C4-2B (cell line): ENCODE results near the gene INHBE.

Experiments
- H3K27ac ChIP-seq: fragments of 450-650 bp; 2 replicates; pipeline ENCODE4 v1.5.1; 2017
- CTCF ChIP-seq: fragments of 450-650 bp; conservative IDR thresholded peaks from 2 replicates; pipeline ENCODE4 v1.5.1; 2017; ENCODE audit warnings: mild to moderate bottlenecking
- ZFX ChIP-seq: fragments of 450-650 bp; IDR thresholded peaks from 2 replicates; pipeline ENCODE4 v1.6.1; 2017

Gene INHBE

GRCh38 chr12:57469296-57470164 is 14.4 kb downstream of the INHBE start:
- TF ChIP-seq CTCF (no peak), ZFX (no peak)
- H3K27ac ChIP-seq: no peak overlapping the region

GRCh38 chr12:57470286-57470969 is 15.3 kb downstream of the INHBE start:
- TF ChIP-seq ZFX (no peak), CTCF (no peak)
- H3K27ac ChIP-seq: no peak overlapping the region

GRCh38 chr12:57470970-57471656 is 16.0 kb downstream of the INHBE start:
- no peak overlapping the region for H3K27ac ChIP-seq
- TF ChIP-seq ZFX (no peak), CTCF (no peak)

- TF ChIP-seq ZFX (no peak), CTCF (no peak)
- no peak overlapping the region for H3K27ac ChIP-seq
Observed at GRCh38 chr12:57471661-57472060, 16.6 kb downstream of the INHBE start.

GRCh38 chr12:57472391-57472790 is 17.3 kb downstream of the INHBE start:
- H3K27ac ChIP-seq: no peak overlapping the region
- TF ChIP-seq CTCF: no peak
- TF ChIP-seq ZFX: no peak

GRCh38 chr12:57473392-57473791 is 18.3 kb downstream of the INHBE start:
- no peak for TF ChIP-seq CTCF
- TF ChIP-seq ZFX: no peak
- H3K27ac ChIP-seq: no peak overlapping the region

GRCh38 chr12:57473886-57474285 is 18.8 kb downstream of the INHBE start:
- no peak overlapping the region for H3K27ac ChIP-seq
- TF ChIP-seq CTCF (no peak), ZFX (no peak)
